HUES48 (cell line): ENCODE results near the gene SNTB2.
"Not testable (repeated sequence)": the region's sequence is repeated elsewhere in the genome, so short reads cannot be mapped to it uniquely, and the experiment has no call there.

Source experiments
- H3K27ac ChIP-seq: one replicate; pipeline ENCODE4 v1.7.0; 2013; ENCODE audit warnings: low read depth, low read length, inconsistent platforms
- H3K27me3 ChIP-seq: 2 replicates; pipeline ENCODE4 v1.6.1; 2013; ENCODE audit warnings: mild to moderate bottlenecking, low read length; ENCODE audit not compliant: control insufficient read depth, insufficient read depth
- H3K36me3 ChIP-seq: 2 replicates; pipeline ENCODE4 v1.6.1; 2013; ENCODE audit warnings: low read length; ENCODE audit not compliant: control insufficient read depth, insufficient read depth
- H3K4me1 ChIP-seq: 2 replicates; pipeline ENCODE4 v1.6.1; 2013; ENCODE audit warnings: mild to moderate bottlenecking, low read length; ENCODE audit not compliant: control insufficient read depth, insufficient read depth
- H3K4me3 ChIP-seq: 2 replicates; pipeline ENCODE4 v1.5.1; 2013; ENCODE audit warnings: mild to moderate bottlenecking, low read depth, low read length
- H3K9ac ChIP-seq: 2 replicates; pipeline ENCODE4 v1.6.1; 2013; ENCODE audit warnings: mild to moderate bottlenecking, low read depth, low read length, moderate library complexity
- H3K9me3 ChIP-seq: 2 replicates; pipeline ENCODE4 v1.6.1; 2013; ENCODE audit warnings: low read length; ENCODE audit not compliant: control insufficient read depth, insufficient read depth

The SNTB2 gene

DNA sequence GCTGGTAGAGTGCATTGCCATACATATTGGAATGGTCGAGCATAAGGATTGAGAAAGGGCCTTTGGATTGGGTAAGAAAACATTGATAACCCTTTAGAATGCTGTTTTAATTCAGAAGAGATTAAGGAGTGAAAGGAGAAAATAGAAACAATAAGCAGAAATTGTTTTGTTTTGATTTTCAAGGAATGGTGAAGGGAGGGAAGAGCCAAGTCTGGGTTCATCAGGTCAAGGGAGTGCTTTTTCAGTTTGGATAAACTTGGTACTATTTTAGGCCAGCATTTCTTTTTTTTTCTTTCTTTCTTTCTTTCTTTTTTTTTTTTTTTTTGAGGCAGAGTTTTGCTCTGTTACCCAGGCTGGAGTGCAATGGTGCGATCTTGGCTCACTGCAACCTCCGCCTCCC is 50.3 kb downstream of the SNTB2 start:
- Histone ChIP-seq H3K27ac (no peak overlapping the region), H3K36me3 (no peaks in the 10 kb centered on the region), H3K27me3 (no peaks in the 10 kb centered on the region), H3K4me1 (no peaks in the 10 kb centered on the region), H3K4me3 (no peak overlapping the region), H3K9me3 (no peaks in the 10 kb centered on the region), H3K9ac (no peak overlapping the region)

DNA sequence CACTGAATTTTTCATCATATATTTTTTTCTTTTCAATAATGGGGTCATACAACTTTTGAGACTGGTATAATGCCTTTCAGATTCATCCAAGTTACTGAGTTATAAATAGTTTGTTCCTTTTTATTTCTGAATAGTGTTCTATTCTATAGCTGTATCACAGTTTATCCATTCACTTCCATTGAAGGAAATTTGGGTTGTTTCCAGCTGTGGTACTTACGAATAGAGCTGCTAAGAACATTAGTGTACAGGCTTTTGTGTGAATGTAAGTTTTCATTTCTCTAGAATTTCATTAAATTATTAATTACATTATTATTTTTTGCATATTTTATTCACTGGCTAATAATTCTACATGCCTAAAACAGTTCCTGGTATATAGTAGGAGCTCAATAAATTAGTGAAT is 52.9 kb downstream of the SNTB2 start:
- no peak overlapping the region for H3K27ac ChIP-seq
- no peaks in the 10 kb centered on the region for H3K36me3 ChIP-seq
- H3K4me1 ChIP-seq: no peaks in the 10 kb centered on the region
- H3K9me3 ChIP-seq: no peaks in the 10 kb centered on the region
- no peaks in the 10 kb centered on the region for H3K27me3 ChIP-seq
- no peak overlapping the region for H3K4me3 ChIP-seq
- H3K9ac ChIP-seq: no peak overlapping the region

DNA sequence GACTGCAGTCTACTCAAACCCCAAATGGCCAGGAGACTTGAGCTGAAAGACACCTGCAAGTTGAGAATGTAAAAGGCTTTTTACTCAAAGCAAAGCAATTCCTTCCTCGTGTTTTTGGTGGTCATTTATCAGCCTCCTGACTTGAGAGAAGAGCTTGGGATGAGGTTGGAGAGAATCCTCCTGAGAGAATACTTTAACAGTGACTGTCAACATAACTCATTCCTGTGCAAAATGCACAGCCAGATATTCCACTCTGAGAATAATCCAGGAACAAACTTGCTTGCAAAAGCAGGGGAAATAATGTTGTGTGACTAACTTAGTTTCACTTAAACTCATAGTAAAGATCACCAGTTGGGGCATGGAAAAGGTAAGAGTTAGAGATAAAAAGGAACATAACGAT is 53.4 kb downstream of the SNTB2 start:
- no peaks in the 10 kb centered on the region for H3K27me3 ChIP-seq

DNA sequence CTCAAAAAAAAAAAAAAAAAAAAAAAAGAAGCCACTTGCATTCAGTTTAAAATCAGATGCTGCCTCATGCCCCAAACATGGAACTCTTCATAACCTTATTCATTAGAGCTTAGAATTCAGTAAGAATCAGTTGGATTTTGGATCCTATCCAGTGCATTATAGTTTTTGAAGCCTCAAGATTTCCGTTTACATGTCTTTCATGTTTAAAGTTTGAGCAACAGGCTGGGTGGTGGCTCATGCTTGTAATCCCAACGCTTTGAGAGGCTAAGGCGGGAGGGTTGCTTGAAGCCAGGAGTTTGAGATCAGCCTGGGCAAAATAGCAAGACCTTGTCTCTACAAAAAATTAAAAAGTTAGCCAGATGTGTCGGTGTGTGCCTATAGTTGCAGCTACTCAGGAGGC is 55.0 kb downstream of the SNTB2 start:
- Histone ChIP-seq H3K9ac (no peak overlapping the region), H3K36me3 (peaks cover 6% of the 10 kb centered on the region), H3K27me3 (no peaks in the 10 kb centered on the region), H3K4me3 (no peak overlapping the region), H3K27ac (no peak overlapping the region), H3K9me3 (no peaks in the 10 kb centered on the region), H3K4me1 (no peaks in the 10 kb centered on the region)

More for the DNA sequence above, 53.4 kb downstream of the SNTB2 start:
- H3K27ac ChIP-seq: no peak overlapping the region
- H3K4me3 ChIP-seq: no peak overlapping the region
- no peaks in the 10 kb centered on the region for H3K4me1 ChIP-seq
- no peak overlapping the region for H3K9ac ChIP-seq
- no peaks in the 10 kb centered on the region for H3K36me3 ChIP-seq
- no peaks in the 10 kb centered on the region for H3K9me3 ChIP-seq

DNA sequence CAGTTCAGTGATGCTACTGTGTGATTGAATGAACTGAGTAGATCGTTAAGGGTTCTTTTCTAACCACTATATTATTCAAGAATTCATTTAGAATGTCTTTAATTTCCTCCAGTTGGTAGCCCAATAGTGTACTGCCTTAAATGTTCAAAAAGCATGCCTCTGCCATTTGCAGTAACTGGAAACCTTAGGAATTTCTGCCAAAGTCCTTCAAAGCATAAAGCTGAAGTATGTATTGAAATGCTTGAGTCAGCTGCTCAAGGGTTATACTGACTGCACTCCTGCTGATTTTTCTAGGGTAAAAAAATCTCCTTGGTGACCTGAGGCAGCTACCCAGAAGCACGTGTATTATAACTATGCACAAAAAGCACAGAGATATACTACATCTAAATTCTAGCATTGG is 56.5 kb downstream of the SNTB2 start:
- H3K9ac ChIP-seq: no peak overlapping the region
- H3K27ac ChIP-seq: no peak overlapping the region
- H3K4me1 ChIP-seq: no peaks in the 10 kb centered on the region
- H3K9me3 ChIP-seq: no peaks in the 10 kb centered on the region
- H3K4me3 ChIP-seq: no peak overlapping the region
- H3K27me3 ChIP-seq: no peaks in the 10 kb centered on the region
- H3K36me3 ChIP-seq: peaks cover 12% of the 10 kb centered on the region

DNA sequence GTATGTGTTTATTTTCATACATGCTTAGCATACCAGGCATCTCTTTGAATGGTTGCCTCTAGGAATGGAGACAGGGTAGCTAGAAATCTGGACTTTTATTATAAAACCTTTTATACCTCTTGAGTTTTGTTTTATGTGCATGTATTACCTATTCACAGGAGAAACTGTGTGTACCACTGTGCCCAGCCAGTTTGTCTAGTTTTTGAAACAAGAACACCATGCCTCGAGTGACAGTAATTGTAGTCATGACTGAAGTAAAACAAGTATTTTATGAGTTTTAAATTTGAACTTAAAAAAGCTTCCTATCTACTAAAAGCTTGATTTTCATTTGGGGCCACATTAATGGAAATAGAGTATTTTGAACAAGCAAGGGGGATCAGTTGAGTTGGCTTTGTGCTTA is 57.4 kb downstream of the SNTB2 start:
- no peaks in the 10 kb centered on the region for H3K9me3 ChIP-seq
- no peaks in the 10 kb centered on the region for H3K4me1 ChIP-seq
- H3K27me3 ChIP-seq: no peaks in the 10 kb centered on the region
- H3K36me3 ChIP-seq: peaks cover 12% of the 10 kb centered on the region
- no peak overlapping the region for H3K9ac ChIP-seq
- no peak overlapping the region for H3K27ac ChIP-seq
- no peak overlapping the region for H3K4me3 ChIP-seq

DNA sequence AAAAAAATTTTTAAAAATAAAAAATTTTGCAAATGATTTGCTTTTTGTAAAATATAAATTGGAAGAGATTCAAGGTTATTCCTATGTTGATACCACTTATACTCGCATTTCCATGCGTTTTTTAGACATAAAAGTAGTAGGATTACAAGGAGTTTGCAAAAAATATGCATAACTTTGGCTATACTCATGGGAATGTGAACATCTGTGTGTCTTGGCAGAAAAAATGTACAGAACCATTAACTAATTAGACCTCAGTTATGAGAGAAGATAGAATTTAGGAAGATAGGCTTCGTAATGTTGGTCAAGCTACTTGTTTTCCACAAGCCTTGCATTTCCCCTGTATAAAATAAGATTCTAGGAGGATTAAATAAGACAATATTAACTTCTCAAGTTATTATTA is 63.1 kb downstream of the SNTB2 start:
- Histone ChIP-seq H3K27ac (no peak overlapping the region), H3K4me3 (no peak overlapping the region), H3K9me3 (no peaks in the 10 kb centered on the region), H3K36me3 (peaks cover 12% of the 10 kb centered on the region), H3K4me1 (no peaks in the 10 kb centered on the region), H3K27me3 (no peaks in the 10 kb centered on the region), H3K9ac (no peak overlapping the region)

DNA sequence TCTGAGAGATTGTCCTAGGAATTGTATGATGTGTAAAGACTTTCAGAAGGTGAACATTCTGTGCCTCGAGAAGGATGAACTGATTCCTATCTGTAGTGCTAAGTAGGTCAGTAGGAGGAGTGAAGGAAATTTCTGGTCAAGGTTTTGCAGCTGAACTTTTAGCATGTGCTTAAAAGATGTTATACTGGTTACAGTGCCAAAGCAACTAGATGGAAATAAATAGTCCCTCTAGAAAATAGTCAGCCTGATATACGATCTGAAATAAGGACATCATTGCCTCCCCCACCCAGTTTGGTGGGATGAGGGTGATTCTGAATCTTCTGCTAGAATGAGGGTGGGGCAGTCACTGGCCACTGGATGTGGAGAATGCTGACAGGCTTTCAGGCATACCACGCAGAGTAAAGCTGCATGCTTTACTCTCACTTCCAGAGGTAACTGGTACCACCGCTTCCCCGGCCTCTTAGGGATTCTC is 66.9 kb downstream of the SNTB2 start:
- Histone ChIP-seq H3K27ac (no peak overlapping the region), H3K4me1 (no peaks in the 10 kb centered on the region), H3K36me3 (no peaks in the 10 kb centered on the region), H3K27me3 (no peaks in the 10 kb centered on the region), H3K9ac (no peak overlapping the region), H3K9me3 (no peaks in the 10 kb centered on the region), H3K4me3 (no peak overlapping the region)

DNA sequence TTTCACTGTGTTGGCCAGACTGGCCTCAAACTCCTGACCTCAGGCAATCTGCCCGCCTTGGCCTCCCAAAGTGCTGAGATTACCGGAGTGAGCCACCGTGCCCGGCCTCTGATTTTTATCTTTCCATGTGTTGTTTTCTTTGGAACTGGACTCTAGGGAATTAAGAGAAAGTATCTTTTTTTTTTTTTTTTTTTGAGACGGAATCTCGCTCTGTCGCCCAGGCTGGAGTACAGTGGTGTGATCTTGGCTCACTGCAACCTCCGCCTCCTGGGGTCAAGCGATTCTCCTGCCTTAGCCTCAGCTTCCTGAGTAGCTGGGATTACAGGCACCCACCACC is 72.4 kb downstream of the SNTB2 start:
- not testable (repeated sequence) for H3K27me3 ChIP-seq, H3K9me3 ChIP-seq, H3K27ac ChIP-seq, H3K9ac ChIP-seq, H3K4me1 ChIP-seq, H3K4me3 ChIP-seq
- peaks cover 11% of the 10 kb centered on the region for H3K36me3 ChIP-seq

DNA sequence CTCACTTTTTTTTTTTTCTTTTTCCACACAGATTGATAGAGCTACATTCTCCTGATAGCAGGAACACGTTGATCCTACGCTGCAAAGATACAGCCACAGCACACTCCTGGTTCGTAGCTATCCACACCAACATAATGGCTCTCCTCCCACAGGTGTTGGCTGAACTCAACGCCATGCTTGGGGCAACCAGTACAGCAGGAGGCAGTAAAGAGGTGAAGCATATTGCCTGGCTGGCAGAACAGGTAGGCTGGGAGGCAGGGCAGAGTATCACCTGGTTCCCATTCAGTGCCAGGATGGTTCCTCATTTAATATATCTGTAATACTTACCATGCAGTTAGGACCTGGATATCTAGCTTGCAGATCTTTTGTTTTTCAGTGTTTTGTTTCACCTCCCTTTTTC is 73.1 kb downstream of the SNTB2 start:
- no peak overlapping the region for H3K4me3 ChIP-seq
- no peaks in the 10 kb centered on the region for H3K9me3 ChIP-seq
- H3K4me1 ChIP-seq: no peaks in the 10 kb centered on the region
- H3K9ac ChIP-seq: no peak overlapping the region
- no peak overlapping the region for H3K27ac ChIP-seq
- peaks cover 11% of the 10 kb centered on the region for H3K36me3 ChIP-seq
- no peaks in the 10 kb centered on the region for H3K27me3 ChIP-seq

DNA sequence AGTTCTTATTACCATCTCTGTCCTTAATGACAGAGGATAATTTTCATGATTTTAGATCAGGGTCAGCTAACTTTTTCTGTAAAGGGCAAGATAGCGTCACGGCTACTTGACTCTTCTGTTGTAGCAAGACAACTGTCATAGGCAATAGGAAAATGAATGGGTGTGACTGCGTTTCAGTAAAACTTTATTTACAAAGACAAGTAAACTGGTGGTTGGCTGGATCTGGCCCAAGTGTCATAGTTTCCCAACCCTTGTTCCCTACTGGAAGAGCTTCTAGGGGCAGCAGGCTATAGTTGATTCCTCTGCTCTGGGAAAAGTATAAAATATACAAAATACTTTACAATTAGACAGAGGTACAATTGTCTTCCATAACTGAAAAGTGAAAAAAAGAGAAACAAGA is 73.5 kb downstream of the SNTB2 start:
- Histone ChIP-seq H3K27ac (no peak overlapping the region), H3K27me3 (no peaks in the 10 kb centered on the region), H3K36me3 (peaks cover 11% of the 10 kb centered on the region), H3K9ac (no peak overlapping the region), H3K9me3 (no peaks in the 10 kb centered on the region), H3K4me3 (no peak overlapping the region), H3K4me1 (no peaks in the 10 kb centered on the region)
